Keratinocyte (primary cell): ENCODE results near the gene CXCL8. TPM values are rescaled to one million over a fixed set of nuclear protein-coding genes. Genes with fewer than 3 reads are reported as not detected.

ENCODE experiments used
- DNase-seq: peaks from one replicate; pipeline ENCODE4 v3.0.0-alpha.2; 2011; ENCODE audit warnings: low read depth, missing footprints, low spot score
- FAIRE-seq: peaks from 2 replicates; lab custom pipeline; 2011; peaks lifted over from hg19 to GRCh38; lab: Jason Lieb, UNC
- H2AFZ ChIP-seq: 2 replicates; pipeline ENCODE4 v1.6.0; 2012; ENCODE audit warnings: low read length, control low read depth, inconsistent platforms; ENCODE audit not compliant: control insufficient read depth
- H3K27ac ChIP-seq: 2 replicates; pipeline ENCODE4 v1.5.1; 2011; ENCODE audit warnings: low read length; ENCODE audit not compliant: control insufficient read depth, insufficient read depth
- H3K27me3 ChIP-seq: 3 replicates; pipeline ENCODE4 v1.6.0; 2011; ENCODE audit warnings: low read length; ENCODE audit not compliant: control insufficient read depth, insufficient read depth; ENCODE audit errors: extremely low read depth
- H3K36me3 ChIP-seq, 2 experiments: 2 replicates in 1 of 2; 3 replicates in 1 of 2; pipeline ENCODE4 v1.5.1; 2011; ENCODE audit warnings: low read length in 2 of 2, mild to moderate bottlenecking in 1 of 2; ENCODE audit not compliant: control insufficient read depth in 2 of 2, insufficient read depth in 2 of 2; ENCODE audit errors: extremely low read depth in 1 of 2
- H3K4me1 ChIP-seq: 3 replicates; pipeline ENCODE4 v1.5.1; 2011; ENCODE audit warnings: low read length; ENCODE audit not compliant: control insufficient read depth, insufficient read depth; ENCODE audit errors: extremely low read depth
- H3K4me2 ChIP-seq: 3 replicates; pipeline ENCODE4 v1.6.0; 2011; ENCODE audit warnings: low read depth, low read length; ENCODE audit not compliant: control insufficient read depth, insufficient read depth; ENCODE audit errors: extremely low read depth
- H3K4me3 ChIP-seq, 3 experiments: fragments of 200-600 bp in 1 of 3; sonication (generic) in 1 of 3; 2 replicates in 2 of 3; 3 replicates in 1 of 3; pipeline ENCODE4 v1.5.1; 2011 to 2016; ENCODE audit warnings: low read length in 3 of 3, mild to moderate bottlenecking in 3 of 3, control low read depth in 2 of 3, inconsistent platforms in 1 of 3, low read depth in 1 of 3, mixed read lengths in 1 of 3, mixed run types in 1 of 3, moderate library complexity in 1 of 3; ENCODE audit not compliant: control insufficient read depth in 2 of 3, insufficient read depth in 2 of 3; ENCODE audit errors: extremely low read depth in 1 of 3
- H3K79me2 ChIP-seq: 2 replicates; pipeline ENCODE4 v1.6.0; 2012; ENCODE audit warnings: low read length; ENCODE audit not compliant: control insufficient read depth, insufficient read depth
- H3K9ac ChIP-seq: 3 replicates; pipeline ENCODE4 v1.6.0; 2011; ENCODE audit warnings: low read length; ENCODE audit not compliant: control insufficient read depth, insufficient read depth; ENCODE audit errors: extremely low read depth
- H3K9me1 ChIP-seq: 3 replicates; pipeline ENCODE4 v1.6.0; 2011; ENCODE audit warnings: low read length; ENCODE audit not compliant: control insufficient read depth, insufficient read depth; ENCODE audit errors: extremely low read depth
- H3K9me3 ChIP-seq: 2 replicates; pipeline ENCODE4 v1.5.1; 2012; ENCODE audit warnings: low read depth, low read length; ENCODE audit not compliant: control insufficient read depth
- H4K20me1 ChIP-seq: 3 replicates; pipeline ENCODE4 v1.6.0; 2011; ENCODE audit warnings: low read length; ENCODE audit not compliant: control insufficient read depth, insufficient read depth; ENCODE audit errors: extremely low read depth
- CTCF ChIP-seq, 3 experiments: IDR thresholded peaks in 1 of 3; conservative IDR thresholded peaks in 1 of 3; optimal IDR thresholded peaks in 1 of 3; 2 replicates in 2 of 3; 3 replicates in 1 of 3; pipeline versions ENCODE3 to v1.5.1; 2011; ENCODE audit warnings: low read length in 3 of 3, mild to moderate bottlenecking in 3 of 3, moderate library complexity in 2 of 3, control low read depth in 1 of 3, inconsistent platforms in 1 of 3; ENCODE audit not compliant: insufficient read depth in 2 of 3; ENCODE audit errors: extremely low read depth in 1 of 3
- EZH2 ChIP-seq: IDR thresholded peaks from one replicate; pipeline ENCODE4 v1.6.1; 2012; ENCODE audit warnings: inconsistent platforms, mild to moderate bottlenecking, low read length, moderate library complexity
- dilution Hi-C: fragments of 300-500 bp; cut with MboI; formaldehyde crosslinking; loops from one replicate; pipeline ENCODE4 v1.7.0; 2020; ENCODE audit warnings: low sequenced_read_pairs; ENCODE audit not compliant: extremely low pct_ligation_motif_present
- polyA plus RNA-seq, 5 experiments: library from polyadenylated mRNA; depleted of rRNA in 3 of 5; stranded (reverse) in 3 of 5; stranded (forward) in 1 of 5; unstranded in 1 of 5; fragments of >200 nt; gene quantifications; 1 replicate in 1 of 5; 2 replicates in 3 of 5; 3 replicates in 1 of 5; pipeline versions ENCODE4 v1.2.1 to v1.2.3, GENCODE V29; 2011 to 2012; ENCODE audit warnings: missing spikeins in 2 of 5, low read depth in 1 of 5, low replicate concordance in 1 of 5

The CXCL8 gene
- polyA plus RNA-seq, 1 donor (not counting 4 experiments of a cell fraction or from before 2014, with no cell fraction given), result 65.4 TPM

GRCh38 chr4:73721909-73722308 lies 18.5 kb upstream of the CXCL8 start:
- no peak overlapping the region for H3K9ac ChIP-seq
- H3K27ac ChIP-seq, result no peak overlapping the region
- DNase-seq, result no peak
- no peaks in the 10 kb centered on the region for H3K9me3 ChIP-seq
- no peaks in the 10 kb centered on the region for H3K9me1 ChIP-seq
- dilution Hi-C loops, result no loop called here
- no peaks in the 10 kb centered on the region for H4K20me1 ChIP-seq
- no peaks in the 10 kb centered on the region for H3K36me3 ChIP-seq
- no peaks in the 10 kb centered on the region for H3K79me2 ChIP-seq
- no peak overlapping the region for H3K4me3 ChIP-seq
- FAIRE-seq, result no peak
- H2AFZ ChIP-seq, result no peak overlapping the region
- peaks cover 23% of the 10 kb centered on the region for H3K4me1 ChIP-seq
- H3K4me2 ChIP-seq, result no peak overlapping the region
- no peak for TF ChIP-seq CTCF (optimal IDR thresholded peaks at IDR 0.05 in 1 of 3, IDR thresholded peaks at IDR 0.05 in 1 of 3, conservative IDR thresholded peaks at IDR 0.05 in 1 of 3; ENCODE audit: extremely low read depth in 1 of 3, insufficient read depth in 2 of 3, low read length in 3 of 3)
- TF ChIP-seq EZH2, result no peak
- H3K27me3 ChIP-seq, result no peaks in the 10 kb centered on the region

GRCh38 chr4:73723023-73723422 lies 17.3 kb upstream of the CXCL8 start:
- H3K9ac ChIP-seq, result no peak overlapping the region
- peaks cover 26% of the 10 kb centered on the region for H3K4me1 ChIP-seq
- H4K20me1 ChIP-seq, result no peaks in the 10 kb centered on the region
- H3K9me3 ChIP-seq, result no peaks in the 10 kb centered on the region
- H2AFZ ChIP-seq, result no peak overlapping the region
- TF ChIP-seq EZH2 (no peak), CTCF (optimal IDR thresholded peaks at IDR 0.05 in 1 of 3, IDR thresholded peaks at IDR 0.05 in 1 of 3, conservative IDR thresholded peaks at IDR 0.05 in 1 of 3; ENCODE audit: extremely low read depth in 1 of 3, insufficient read depth in 2 of 3, low read length in 3 of 3) (no peak)
- H3K79me2 ChIP-seq, result no peaks in the 10 kb centered on the region
- H3K36me3 ChIP-seq, result no peaks in the 10 kb centered on the region
- no peak for DNase-seq
- dilution Hi-C loops, result no loop called here
- no peak overlapping the region for H3K4me3 ChIP-seq
- H3K27ac ChIP-seq, result no peak overlapping the region
- H3K4me2 ChIP-seq, result no peak overlapping the region
- H3K9me1 ChIP-seq, result no peaks in the 10 kb centered on the region
- no peak for FAIRE-seq
- no peaks in the 10 kb centered on the region for H3K27me3 ChIP-seq
